Left lung (tissue), 10 donors: ENCODE results near the gene SPTSSA. TPM values are rescaled to one million over a fixed set of nuclear protein-coding genes. Genes with fewer than 3 reads are reported as not detected.
A peak's percentile ranks its signal among the peaks of the same experiment; 100 is the strongest.

ENCODE experiments used
- ATAC-seq: fragments of 200-7000 bp; cut with Tn5 transposase; one replicate; pipeline ENCODE4 v1.9.1; 2020; ENCODE audit warnings: moderate library complexity
- DNase-seq, 4 donors: peaks; one replicate each; pipeline ENCODE4 v3.0.0-alpha.2; 2013 to 2020
- H3K27ac ChIP-seq, 2 donors: fragments of 200-600 bp; sonication (generic) in 1 of 2; one replicate each; pipeline versions ENCODE4 v1.5.0 to v1.8.0; 2020 to 2021
- H3K27me3 ChIP-seq, 2 donors: fragments of 200-600 bp; sonication (generic) in 1 of 2; one replicate each; pipeline versions ENCODE4 v1.5.0 to v1.8.0; 2020 to 2021
- H3K36me3 ChIP-seq, 2 donors: fragments of 200-600 bp; sonication (generic) in 1 of 2; one replicate each; pipeline versions ENCODE4 v1.5.0 to v1.8.0; 2020 to 2021
- H3K4me1 ChIP-seq, 2 donors: fragments of 200-600 bp; one replicate each; pipeline ENCODE4 v1.8.0; 2021
- H3K4me3 ChIP-seq, 2 donors: fragments of 200-600 bp; sonication (generic) in 1 of 2; one replicate each; pipeline versions ENCODE4 v1.5.0 to v1.8.0; 2020 to 2021; ENCODE audit warnings: mild to moderate bottlenecking in 1 of 2
- H3K9me3 ChIP-seq, 2 donors: fragments of 200-600 bp; sonication (generic) in 1 of 2; one replicate each; pipeline versions ENCODE4 v1.5.0 to v1.8.0; 2020 to 2021
- CTCF ChIP-seq, 2 donors: fragments of 200-600 bp; sonication (generic) in 1 of 2; IDR thresholded peaks; one replicate each; pipeline versions ENCODE4 v1.5.0 to v1.8.0; 2021; ENCODE audit warnings: antibody characterized with exemption in 2 of 2
- intact Hi-C, 2 donors: fragments of 100-400 bp; cut with DNase I; formaldehyde crosslinking; loops; one replicate each; pipeline versions ENCODE4 v1.11.2 to v1.14.2; 2022
- polyA plus RNA-seq, 6 donors: library from polyadenylated mRNA; unstranded; fragments of 120-200 nt; gene quantifications; one replicate each; pipeline ENCODE4 v1.2.1, GENCODE V29; 2013; ENCODE audit not compliant: insufficient read length in 6 of 6
- total RNA-seq, 2 donors: library from RNA; stranded (reverse); fragmentation: NEBNext Ultra II Directional; extraction: Animal tissue kit (Norgen Biotek cat#: 25700); gene quantifications; one replicate each; pipeline ENCODE4 v1.2.1, GENCODE V29; 2021
- donor health status: DM: no; HTN: yes; CAD: no.
- donor health status: DM: no; HTN: no; CAD: no.

Gene SPTSSA
- total and polyA plus RNA-seq, 8 donors, result 27.5 to 47.5 (median 30.4) TPM

- ATAC-seq (no peak), DNase-seq (no peak)
- intact Hi-C loops, result no loop called here
- no peak for TF ChIP-seq CTCF (IDR thresholded peaks at IDR 0.05)
- H3K27me3 ChIP-seq, result no peaks in the 10 kb centered on the region
- H3K9me3 ChIP-seq, result no peaks in the 10 kb centered on the region
- H3K4me1 ChIP-seq, result peaks cover 0 to under 1% of the 10 kb centered on the region in 2 donors
- H3K36me3 ChIP-seq, result no peaks in the 10 kb centered on the region
- no peak overlapping the region for H3K27ac ChIP-seq
- H3K4me3 ChIP-seq, result no peak overlapping the region
Measured at GRCh38 chr14:34502545-34503225, 40.6 kb upstream of the SPTSSA start.

DNA sequence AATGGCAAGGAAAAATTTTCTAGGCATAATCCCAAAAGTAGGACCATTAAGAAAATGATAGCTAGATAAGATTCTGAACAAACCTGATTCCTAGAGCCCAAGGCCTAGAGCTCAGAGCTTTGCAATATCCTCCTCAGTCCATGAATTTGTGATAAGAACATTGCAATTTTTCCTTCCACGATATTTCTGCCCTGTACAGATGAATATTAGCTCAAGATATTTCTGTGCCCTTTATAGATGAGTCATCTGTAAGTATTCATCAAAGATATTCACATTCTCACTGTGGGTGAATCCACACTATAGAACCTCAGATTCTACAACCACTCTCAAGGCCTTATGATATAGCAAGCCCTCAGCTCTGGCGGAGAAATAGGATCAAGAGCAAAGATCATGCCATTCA, 40.0 kb upstream of the SPTSSA start:
- no peaks in the 10 kb centered on the region for H3K36me3 ChIP-seq
- no peak for TF ChIP-seq CTCF (IDR thresholded peaks at IDR 0.05)
- intact Hi-C loops, result no loop called here
- no peaks in the 10 kb centered on the region for H3K9me3 ChIP-seq
- DNase-seq (no peak), ATAC-seq (no peak)
- H3K27ac ChIP-seq, result no peak overlapping the region
- peaks cover 0 to 7% of the 10 kb centered on the region in 2 donors for H3K4me1 ChIP-seq
- no peaks in the 10 kb centered on the region for H3K27me3 ChIP-seq
- no peak overlapping the region for H3K4me3 ChIP-seq

- intact Hi-C loops, result no loop called here
Measured at GRCh38 chr14:34501004-34501580, 39.1 kb upstream of the SPTSSA start.

GRCh38 chr14:34498684-34499412, 36.8 kb upstream of the SPTSSA start:
- peak; percentile 24 to 43 for TF ChIP-seq CTCF (IDR thresholded peaks at IDR 0.05)
- intact Hi-C loops, result no loop called here
- DNase-seq, result no peak
- Histone ChIP-seq H3K27me3 (no peaks in the 10 kb centered on the region), H3K4me1 (peaks cover 0 to 18% of the 10 kb centered on the region in 2 donors), H3K4me3 (no peak overlapping the region), H3K27ac (no peak overlapping the region), H3K9me3 (no peaks in the 10 kb centered on the region), H3K36me3 (no peaks in the 10 kb centered on the region)
- ATAC-seq, result peak; percentile 77

More at GRCh38 chr14:34501004-34501580, 39.1 kb upstream of the SPTSSA start:
- Histone ChIP-seq H3K27me3 (no peaks in the 10 kb centered on the region), H3K27ac (no peak overlapping the region), H3K9me3 (no peaks in the 10 kb centered on the region), H3K4me3 (no peak overlapping the region), H3K4me1 (peaks cover 0 to 15% of the 10 kb centered on the region in 2 donors), H3K36me3 (no peaks in the 10 kb centered on the region)
- no peak for DNase-seq
- TF ChIP-seq CTCF (IDR thresholded peaks at IDR 0.05), result no peak
- no peak for ATAC-seq
